GM12892 (cell line): Measurements from ENCODE around the gene TBC1D24.

Experiments
- POLR2A ChIP-seq: IDR thresholded peaks from 2 replicates; pipeline ENCODE4 v1.6.1; 2011; ENCODE audit warnings: low read depth, low read length, control low read depth
- POLR2AphosphoS5 ChIP-seq: IDR thresholded peaks from 2 replicates; pipeline ENCODE4 v1.6.1; 2011; ENCODE audit warnings: low read depth, low read length, control low read depth
- TAF1 ChIP-seq: IDR thresholded peaks from 2 replicates; pipeline ENCODE4 v1.6.1; 2011; ENCODE audit warnings: low read depth, mild to moderate bottlenecking, control low read depth, low read length, borderline replicate concordance

DNA sequence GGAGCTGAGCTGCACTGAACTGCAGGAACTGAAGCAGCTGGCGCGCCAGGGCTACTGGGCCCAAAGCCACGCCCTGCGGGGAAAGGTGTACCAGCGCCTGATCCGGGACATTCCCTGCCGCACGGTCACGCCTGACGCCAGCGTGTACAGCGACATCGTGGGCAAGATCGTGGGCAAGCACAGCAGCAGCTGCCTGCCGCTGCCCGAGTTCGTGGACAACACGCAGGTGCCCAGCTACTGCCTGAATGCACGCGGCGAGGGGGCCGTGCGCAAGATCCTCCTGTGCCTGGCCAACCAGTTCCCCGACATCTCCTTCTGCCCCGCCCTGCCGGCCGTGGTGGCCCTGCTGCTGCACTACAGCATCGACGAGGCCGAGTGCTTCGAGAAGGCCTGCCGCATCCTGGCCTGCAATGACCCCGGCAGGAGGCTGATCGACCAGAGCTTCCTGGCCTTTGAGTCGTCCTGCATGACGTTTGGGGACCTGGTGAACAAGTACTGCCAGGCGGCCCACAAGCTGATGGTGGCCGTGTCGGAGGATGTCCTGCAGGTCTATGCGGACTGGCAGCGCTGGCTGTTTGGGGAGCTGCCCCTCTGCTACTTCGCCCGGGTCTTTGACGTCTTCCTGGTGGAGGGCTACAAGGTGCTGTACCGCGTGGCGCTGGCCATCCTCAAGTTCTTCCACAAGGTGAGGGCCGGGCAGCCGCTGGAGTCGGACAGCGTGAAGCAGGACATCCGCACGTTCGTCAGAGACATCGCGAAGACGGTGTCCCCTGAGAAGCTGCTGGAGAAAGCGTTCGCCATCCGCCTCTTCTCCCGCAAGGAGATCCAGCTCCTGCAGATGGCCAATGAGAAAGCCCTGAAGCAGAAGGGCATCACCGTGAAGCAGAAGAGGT is 21.5 kb downstream of the TBC1D24 start:
- TF ChIP-seq POLR2AphosphoS5 (no peak), POLR2A (no peak), TAF1 (no peak)
